22Rv1 (cell line): ENCODE results near the gene NMNAT2.

Experiments used
- CTCF ChIP-seq: fragments of 450-650 bp; IDR thresholded peaks from 2 replicates; pipeline ENCODE4 v1.5.1; 2017; ENCODE audit warnings: mild to moderate bottlenecking
- ZFX ChIP-seq: fragments of 450-650 bp; IDR thresholded peaks from 2 replicates; pipeline ENCODE4 v1.6.1; 2017; ENCODE audit warnings: antibody characterized with exemption, borderline replicate concordance

- TF ChIP-seq CTCF, result no peak
- no peak for TF ChIP-seq ZFX
Measured at GRCh38 chr1:183288583-183288982, 129.6 kb downstream of the NMNAT2 start.
